ENCODE results near the gene SCUBE3. TPM values are rescaled to one million over a fixed set of nuclear protein-coding genes. Genes with fewer than 3 reads are reported as not detected.

Gene SCUBE3
- total RNA-seq, 1 donor from 2014 or later: 10.6 TPM

- peak; percentile 24 for DNase-seq (ENCODE audit: low spot score)
Observed at GRCh38 chr6:35299674-35300073, 85.9 kb downstream of the SCUBE3 start.

DNA sequence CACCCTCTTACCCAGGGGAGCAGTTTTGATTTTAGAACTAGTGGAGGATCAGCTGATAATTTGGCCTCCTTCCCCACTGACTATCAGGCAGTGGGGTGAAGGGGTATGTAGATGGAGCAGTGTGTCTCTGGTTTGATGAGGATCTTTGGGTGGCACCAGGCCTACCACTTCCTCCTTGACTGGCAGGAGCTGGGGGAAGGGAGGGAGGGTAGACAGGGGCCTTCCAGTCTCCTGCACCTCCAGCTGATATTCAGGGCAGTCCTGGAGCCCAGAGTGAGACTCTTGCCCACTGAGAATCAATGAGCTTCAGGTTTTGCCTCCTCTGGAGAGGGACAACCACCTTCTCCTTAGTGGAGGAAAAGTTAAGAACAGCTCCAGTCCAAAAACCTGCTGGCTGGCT lies 87.1 kb downstream of the SCUBE3 start:
- no peak for DNase-seq (ENCODE audit: low spot score)

Other genes with a start within 250 kb of the SCUBE3 start
- not detected for gene TCP11, start 72.6 kb upstream of the SCUBE3 start, total RNA-seq (ENCODE audit: insufficient read depth, low replicate concordance)
- 9.9 TPM for gene ZNF76, start 45.8 kb downstream of the SCUBE3 start, total RNA-seq (ENCODE audit: insufficient read depth, low replicate concordance)
- gene DEF6, start 83.9 kb downstream of the SCUBE3 start, total RNA-seq (ENCODE audit: insufficient read depth, low replicate concordance): 8.9 TPM
- gene PPARD, start 128.6 kb downstream of the SCUBE3 start, total RNA-seq (ENCODE audit: insufficient read depth, low replicate concordance): 5.3 TPM
- gene FANCE, start 238.4 kb downstream of the SCUBE3 start, total RNA-seq (ENCODE audit: insufficient read depth, low replicate concordance): 5.1 TPM

Measured in umbilical cord (tissue), 2 donors.